ENCODE measurements around the gene TRAK2.
"Not testable (repeated sequence)": the region's sequence is repeated elsewhere in the genome, so short reads cannot be mapped to it uniquely, and the experiment has no call there.

Gene TRAK2, protein sequence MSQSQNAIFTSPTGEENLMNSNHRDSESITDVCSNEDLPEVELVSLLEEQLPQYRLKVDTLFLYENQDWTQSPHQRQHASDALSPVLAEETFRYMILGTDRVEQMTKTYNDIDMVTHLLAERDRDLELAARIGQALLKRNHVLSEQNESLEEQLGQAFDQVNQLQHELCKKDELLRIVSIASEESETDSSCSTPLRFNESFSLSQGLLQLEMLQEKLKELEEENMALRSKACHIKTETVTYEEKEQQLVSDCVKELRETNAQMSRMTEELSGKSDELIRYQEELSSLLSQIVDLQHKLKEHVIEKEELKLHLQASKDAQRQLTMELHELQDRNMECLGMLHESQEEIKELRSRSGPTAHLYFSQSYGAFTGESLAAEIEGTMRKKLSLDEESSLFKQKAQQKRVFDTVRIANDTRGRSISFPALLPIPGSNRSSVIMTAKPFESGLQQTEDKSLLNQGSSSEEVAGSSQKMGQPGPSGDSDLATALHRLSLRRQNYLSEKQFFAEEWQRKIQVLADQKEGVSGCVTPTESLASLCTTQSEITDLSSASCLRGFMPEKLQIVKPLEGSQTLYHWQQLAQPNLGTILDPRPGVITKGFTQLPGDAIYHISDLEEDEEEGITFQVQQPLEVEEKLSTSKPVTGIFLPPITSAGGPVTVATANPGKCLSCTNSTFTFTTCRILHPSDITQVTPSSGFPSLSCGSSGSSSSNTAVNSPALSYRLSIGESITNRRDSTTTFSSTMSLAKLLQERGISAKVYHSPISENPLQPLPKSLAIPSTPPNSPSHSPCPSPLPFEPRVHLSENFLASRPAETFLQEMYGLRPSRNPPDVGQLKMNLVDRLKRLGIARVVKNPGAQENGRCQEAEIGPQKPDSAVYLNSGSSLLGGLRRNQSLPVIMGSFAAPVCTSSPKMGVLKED

DNA sequence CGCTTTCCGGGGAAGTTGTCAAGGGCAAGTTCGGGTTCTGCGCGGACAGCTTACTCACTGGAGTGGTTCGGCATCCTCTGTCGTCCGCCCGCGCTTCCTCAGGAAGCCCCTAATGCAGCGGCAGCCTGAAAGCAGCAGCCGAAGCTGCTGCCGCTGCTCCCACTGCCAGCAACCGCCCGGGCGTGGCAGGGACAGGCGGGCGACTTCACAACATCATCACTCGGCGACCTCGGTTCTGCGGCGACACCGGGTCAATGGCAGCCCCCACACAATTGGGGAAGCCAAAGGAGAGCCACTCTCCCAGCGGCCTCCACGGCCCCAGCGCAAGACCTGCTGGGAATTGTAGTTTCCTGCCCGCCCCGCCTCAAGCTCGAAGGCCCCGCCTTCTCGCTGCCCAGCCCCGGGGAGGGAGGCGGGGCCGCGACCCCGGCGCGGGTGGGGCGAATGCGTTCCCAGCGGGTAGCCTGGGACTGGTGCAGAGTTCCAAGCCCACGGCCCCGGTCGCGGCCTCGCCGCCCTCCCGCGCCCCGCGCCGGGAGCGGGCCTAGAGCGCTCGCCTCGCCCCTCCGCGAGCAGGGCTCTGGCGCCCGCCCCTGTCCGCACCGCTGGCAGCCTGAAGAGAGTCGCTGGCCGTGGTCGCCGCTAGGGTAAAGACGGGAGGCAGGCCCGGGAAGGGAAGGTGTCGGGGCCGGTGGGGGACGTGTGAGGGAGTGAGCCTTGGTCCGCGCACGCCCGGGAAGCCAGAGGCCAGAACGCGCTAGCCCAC lies at the start of gene TRAK2, which contains the start of gene STRADB:
TSS of gene TRAK2 (minus strand) at position 167 of the 766 bp plus-strand sequence. CDS start 30,951 bp downstream, outside the sequence.
TSS of gene STRADB (plus strand) at position 449 of the 766 bp plus-strand sequence. CDS start 3,101 bp downstream, outside the sequence.
- FAIRE-seq = peak; percentile 94

GRCh38 chr2:201500534-201500933 lies 49.3 kb upstream of the TRAK2 start:
- no peak for FAIRE-seq

GRCh38 chr2:201496785-201497184 lies 45.5 kb upstream of the TRAK2 start:
- FAIRE-seq = no peak

GRCh38 chr2:201490291-201490690 lies 39.0 kb upstream of the TRAK2 start:
- no peak for FAIRE-seq

GRCh38 chr2:201484805-201485204 lies 33.5 kb upstream of the TRAK2 start:
- no peak for FAIRE-seq

DNA sequence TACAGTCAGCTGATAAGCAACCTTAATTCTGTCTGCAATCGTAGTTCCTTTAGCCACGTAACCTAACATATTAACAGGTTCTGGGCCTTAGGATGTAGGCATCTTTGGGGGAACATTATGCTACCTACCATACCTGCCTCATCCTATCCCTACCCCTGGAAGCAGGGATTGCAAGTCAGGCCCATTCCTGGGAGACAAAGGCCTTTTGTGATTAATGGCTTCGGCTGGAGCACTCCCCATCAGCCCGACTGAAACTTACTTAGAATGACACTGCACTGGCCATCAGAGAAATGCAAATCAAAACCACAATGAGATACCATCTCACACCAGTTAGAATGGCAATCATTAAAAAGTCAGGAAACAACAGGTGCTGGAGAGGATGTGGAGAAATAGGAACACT lies 32.5 kb upstream of the TRAK2 start:
- FAIRE-seq = not testable (repeated sequence)

- FAIRE-seq = no peak
These were observed 32.1 kb upstream of the TRAK2 start for GRCh38 chr2:201483342-201483741.

GRCh38 chr2:201482543-201482942 lies 31.3 kb upstream of the TRAK2 start:
- no peak for FAIRE-seq

DNA sequence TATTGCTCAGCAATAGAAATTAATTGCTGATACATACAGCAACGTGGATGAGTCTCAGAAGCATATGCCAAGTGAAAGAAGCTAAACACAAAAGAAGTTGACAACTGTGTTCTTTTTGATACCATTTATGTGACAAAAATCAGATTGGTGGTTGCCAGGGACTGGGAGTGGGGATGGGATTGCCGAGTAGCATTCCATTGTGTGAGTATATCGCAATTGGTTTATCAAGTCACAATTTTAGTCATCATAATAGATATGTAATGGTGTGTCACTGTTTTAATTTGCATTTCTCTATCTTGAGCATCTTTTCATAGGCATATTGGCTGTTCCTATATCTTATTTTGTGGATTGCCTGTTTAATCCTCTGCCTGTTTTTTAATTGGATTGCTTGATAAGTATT lies 21.2 kb upstream of the TRAK2 start:
- no peak for FAIRE-seq

DNA sequence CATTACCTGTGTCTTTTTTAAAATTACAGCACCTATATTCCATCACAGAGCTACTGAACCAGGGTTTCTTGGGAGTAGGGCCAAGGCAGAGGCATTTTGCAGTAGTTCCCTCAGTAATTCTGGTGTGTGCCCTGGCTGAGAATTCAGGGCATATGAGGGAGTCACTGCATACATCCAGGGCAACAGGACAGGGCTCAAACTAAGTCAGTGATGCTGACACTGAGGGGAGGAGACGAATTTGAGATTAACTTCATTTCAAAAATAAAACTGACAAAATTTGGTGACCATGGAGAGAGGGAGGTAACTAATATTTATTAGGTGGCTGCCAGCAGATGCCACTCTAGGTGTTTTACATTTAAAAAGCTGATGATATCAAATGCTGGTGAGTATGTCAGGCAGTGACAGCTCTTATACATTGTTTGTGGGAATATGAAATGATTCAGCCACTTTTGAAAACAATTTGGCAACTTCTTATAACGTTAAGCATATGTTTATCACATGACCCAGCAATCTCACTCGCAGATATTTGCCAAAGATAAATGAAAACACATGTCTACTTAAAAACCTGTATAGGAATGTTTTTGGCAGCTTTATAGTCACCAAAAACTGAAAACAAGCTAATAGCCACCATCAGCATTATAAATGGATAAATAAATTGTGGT lies 20.6 kb upstream of the TRAK2 start:
- FAIRE-seq = no peak

DNA sequence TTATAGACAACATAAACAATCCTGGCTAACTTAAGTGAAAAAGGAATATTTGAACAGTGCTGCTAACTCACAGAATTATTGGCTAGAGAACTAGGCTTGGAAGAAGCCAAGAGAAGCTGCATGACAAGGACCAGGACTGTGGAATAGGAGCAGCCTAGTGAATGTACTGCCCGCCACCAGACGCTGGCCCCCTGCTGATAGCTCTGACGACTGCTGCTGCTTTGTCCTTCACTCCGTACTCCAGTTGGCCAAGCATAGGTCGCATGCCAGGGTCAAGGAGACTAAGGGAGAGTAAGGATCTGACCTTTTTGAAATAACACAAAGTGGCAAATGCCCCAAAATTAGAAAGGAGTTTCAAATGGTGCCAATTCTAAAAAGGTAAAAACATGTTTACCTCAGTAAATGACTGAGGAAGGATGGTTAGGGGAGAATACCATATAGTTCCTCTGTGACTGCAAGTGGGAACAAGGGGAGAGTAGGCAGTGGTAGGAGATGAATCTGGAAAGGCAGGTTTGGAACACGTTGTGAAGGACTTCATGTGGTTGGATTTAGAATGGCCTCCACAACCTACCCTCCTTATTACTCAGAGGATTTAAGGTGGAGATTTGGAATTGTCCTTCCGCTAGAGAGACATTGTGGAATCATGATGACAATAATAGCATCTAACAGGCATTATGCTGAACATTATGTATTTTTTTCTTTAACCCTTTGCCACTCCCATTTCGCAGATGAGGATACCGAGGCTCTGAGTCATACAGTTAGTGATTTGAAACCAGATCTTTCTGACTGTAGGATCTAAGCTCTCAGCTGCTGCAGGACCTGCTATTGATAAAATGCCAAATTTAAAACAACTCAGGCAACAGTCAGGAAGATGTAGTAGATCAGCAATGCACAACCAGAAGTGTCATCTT lies 19.8 kb upstream of the TRAK2 start:
- no peak for FAIRE-seq

DNA sequence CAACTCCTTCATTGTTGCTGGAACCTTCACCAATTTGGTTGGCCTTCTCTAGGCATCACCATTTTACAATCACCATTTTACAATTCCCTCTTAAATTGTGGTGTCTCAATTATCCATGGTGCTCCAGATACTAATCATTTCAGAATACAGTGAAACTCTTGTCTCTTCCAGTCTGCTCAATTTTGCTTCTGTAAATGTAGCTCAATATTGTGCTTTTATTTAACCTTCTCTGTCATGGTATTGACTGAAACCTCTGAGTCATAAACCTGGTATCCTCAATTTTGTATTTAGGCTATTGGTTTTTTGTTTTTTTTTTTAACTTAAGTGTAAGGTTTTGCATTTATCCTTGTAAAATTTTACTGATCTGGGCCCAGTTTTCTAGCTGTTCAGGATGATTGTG lies 16.4 kb upstream of the TRAK2 start:
- no peak for FAIRE-seq

DNA sequence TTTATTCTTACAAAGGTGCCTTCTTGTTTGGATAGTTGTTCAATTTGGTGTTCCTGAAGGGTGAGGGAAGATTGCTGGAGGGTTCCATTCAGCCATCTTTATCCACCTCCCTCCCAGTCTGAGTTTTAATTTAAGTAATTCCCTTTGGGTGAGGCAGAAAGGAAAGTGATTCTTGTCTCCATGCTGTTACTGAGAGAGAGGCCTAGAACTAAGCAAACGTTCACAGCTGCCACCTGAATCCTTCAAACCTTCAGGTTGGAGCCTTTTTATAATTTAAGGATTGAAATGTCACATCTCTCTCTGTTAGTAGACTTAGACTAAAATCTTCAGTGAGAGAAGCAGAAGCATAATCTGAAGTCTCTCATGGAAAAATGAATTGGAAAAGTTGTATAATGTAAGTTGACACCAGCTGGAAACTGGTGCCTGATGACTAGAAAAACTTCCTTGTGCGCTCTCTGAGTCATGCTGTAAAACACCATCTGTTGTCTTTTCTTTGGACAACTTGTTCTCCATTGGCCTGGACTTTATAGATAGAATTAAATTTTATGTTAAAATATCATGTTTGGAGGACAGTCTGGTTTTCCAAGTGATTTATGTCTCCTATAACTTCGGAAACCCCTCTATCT lies 14.9 kb upstream of the TRAK2 start:
- no peak for FAIRE-seq

DNA sequence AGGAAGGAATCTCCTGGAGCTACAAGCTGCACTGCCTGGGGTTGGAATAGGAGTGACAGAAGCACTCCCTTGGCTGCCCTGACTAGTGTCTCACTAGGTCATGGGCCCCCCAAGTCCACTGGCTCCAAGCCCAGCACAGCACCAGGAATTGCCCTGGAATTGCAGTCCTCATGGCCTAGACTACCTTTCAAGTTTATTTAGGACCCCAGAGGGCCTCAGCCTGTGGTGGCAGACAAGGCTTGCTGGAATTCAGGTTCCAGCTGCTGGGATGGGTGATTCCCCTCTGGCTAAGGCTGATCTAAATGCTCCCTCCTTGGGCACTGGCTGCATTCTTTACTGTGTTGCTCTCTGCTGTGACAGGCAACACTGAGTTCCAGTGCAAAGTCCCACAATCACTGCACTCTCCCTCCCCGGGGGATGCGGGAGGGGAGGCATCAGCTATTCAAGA lies 14.3 kb upstream of the TRAK2 start:
- FAIRE-seq = no peak

- no peak for FAIRE-seq
These were observed 13.3 kb upstream of the TRAK2 start for GRCh38 chr2:201464547-201464946.

DNA sequence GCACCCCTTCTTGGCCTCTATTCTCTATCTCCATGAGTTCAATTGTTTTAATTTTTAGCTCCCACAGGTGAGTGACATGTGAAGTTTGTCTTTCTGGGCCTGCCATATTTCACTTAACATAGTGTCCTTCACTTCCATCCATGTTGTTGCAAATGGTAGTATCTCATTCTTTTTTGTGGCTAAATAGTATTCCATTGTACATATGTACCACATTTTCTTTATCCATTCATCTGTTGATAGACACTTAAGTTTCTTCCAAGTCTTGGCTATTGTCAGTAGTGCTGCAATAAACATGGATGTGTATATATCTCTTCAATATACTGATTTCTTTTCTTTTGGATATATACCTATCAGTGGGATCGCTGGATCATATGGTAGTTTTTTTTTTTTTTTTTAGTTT lies 9.3 kb upstream of the TRAK2 start:
- FAIRE-seq = no peak

DNA sequence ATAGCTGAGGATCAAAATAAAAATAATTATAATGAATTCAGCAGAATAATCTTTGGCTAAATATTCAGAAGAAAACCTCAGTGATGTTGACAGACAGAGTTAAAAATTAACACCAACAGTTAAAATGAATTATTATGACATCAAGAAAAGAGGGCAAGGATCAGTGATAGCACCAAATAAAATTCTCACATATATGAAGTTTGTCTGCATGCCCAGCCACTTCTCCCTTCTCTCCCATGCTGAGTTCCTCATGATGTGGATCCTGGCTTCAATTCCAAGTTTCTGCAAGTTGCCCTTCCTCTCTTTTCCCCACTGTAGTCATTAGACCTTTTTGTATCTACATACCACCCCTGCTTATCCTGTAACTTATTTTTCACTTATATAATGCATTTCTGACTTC lies 7.1 kb upstream of the TRAK2 start:
- FAIRE-seq = no peak

- FAIRE-seq = no peak
These were observed 1.8 kb upstream of the TRAK2 start for GRCh38 chr2:201452922-201453643.

DNA sequence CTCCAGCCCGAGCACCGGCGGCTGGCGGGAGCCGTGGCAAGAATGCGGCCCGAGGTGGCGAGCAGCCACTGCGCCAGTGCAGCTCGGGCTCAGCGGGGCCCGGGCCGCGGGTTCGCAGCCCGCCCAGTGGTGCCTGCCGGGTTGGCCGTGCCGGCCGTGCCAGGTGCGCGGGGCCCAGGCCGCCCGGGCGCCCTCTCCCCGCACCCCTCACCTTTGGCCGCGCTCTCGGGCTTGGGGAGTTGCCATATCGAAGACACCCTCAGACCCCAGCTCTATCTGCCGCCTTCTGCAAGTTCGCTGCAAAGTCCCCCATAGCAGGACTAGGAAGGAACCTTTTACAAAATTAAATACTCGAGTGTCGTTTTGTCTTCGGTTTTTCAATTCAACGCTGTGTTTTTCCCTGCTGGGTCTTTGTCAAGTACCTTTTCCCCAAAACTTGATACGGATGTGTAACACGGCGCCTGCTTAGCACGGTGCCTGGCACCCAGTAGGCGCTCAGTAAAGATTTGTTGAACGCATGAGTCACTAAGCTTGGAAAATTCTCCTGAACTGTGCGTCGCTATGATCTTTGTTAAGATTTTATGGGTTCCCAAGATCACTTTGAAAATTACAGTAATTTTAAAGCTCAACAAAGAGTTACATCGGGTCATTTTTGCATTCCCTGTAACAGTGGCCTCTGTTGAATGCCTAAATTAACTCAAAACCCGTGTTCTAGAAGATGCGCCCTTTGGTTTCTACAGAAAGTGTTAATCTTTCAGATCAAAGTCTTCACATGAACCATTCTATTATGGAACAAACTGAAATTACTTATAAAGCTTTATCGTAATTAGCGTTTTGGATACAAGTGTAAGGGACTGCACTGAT lies 1.0 kb upstream of the TRAK2 start:
- no peak for FAIRE-seq
